CD4-positive, alpha-beta memory T cell (primary cell): ENCODE data around the gene CEP112. TPM values are rescaled to one million over a fixed set of nuclear protein-coding genes. Genes with fewer than 3 reads are reported as not detected.

Source experiments
- CTCF ChIA-PET: fragments of 350-600 bp; sonication (Branson Sonifier 250); formaldehyde crosslinking; loops from one replicate; lab custom pipeline; 2021; ENCODE audit warnings: inconsistent platforms; ENCODE audit not compliant: partially characterized antibody; lab: Charles Lee
- POLR2A ChIA-PET: fragments of 350-600 bp; sonication (Branson Sonifier 250); formaldehyde crosslinking; loops from one replicate; lab custom pipeline; 2021; ENCODE audit not compliant: partially characterized antibody; lab: Charles Lee
- DNase-seq, 5 donors: peaks; one replicate each; pipeline versions ENCODE4 v3.0.0 to v3.0.0-alpha.2; 2020 to 2022; ENCODE audit warnings: mixed read lengths in 1 of 5
- H3K27ac ChIP-seq: one replicate; pipeline ENCODE4 v1.7.0; 2013; ENCODE audit warnings: low read depth, low read length
- H3K27me3 ChIP-seq: 2 replicates; pipeline ENCODE4 v1.7.0; 2013; ENCODE audit warnings: mild to moderate bottlenecking, low read length, moderate library complexity; ENCODE audit not compliant: insufficient read depth
- H3K36me3 ChIP-seq: 2 replicates; pipeline ENCODE4 v1.7.0; 2013; ENCODE audit warnings: mild to moderate bottlenecking, low read length, moderate library complexity; ENCODE audit not compliant: insufficient read depth
- H3K4me1 ChIP-seq: 2 replicates; pipeline ENCODE4 v1.7.0; 2013; ENCODE audit warnings: mild to moderate bottlenecking, low read length, moderate library complexity; ENCODE audit not compliant: insufficient read depth
- H3K4me3 ChIP-seq, 2 donors: one replicate each; pipeline ENCODE4 v1.7.0; 2013; ENCODE audit warnings: low read length in 2 of 2, mild to moderate bottlenecking in 1 of 2
- H3K9me3 ChIP-seq, 2 donors: one replicate each; pipeline ENCODE4 v1.7.0; 2013; ENCODE audit warnings: low read length in 2 of 2, control low read depth in 1 of 2; ENCODE audit not compliant: control insufficient read depth in 1 of 2
- H3K27ac Mint-ChIP-seq, 7 donors: one replicate each; pipeline ENCODE4 v1.8.0; 2020 to 2021; ENCODE audit warnings: mixed read lengths in 7 of 7, mild to moderate bottlenecking in 6 of 7, inconsistent platforms in 3 of 7, moderate library complexity in 3 of 7
- H3K27me3 Mint-ChIP-seq, 2 donors: one replicate each; pipeline ENCODE4 v1.8.0; 2020 to 2021; ENCODE audit warnings: mixed read lengths in 2 of 2
- H3K36me3 Mint-ChIP-seq, 2 donors: one replicate each; pipeline ENCODE4 v1.8.0; 2020 to 2021; ENCODE audit warnings: mixed read lengths in 2 of 2, inconsistent platforms in 1 of 2, mild to moderate bottlenecking in 1 of 2
- H3K4me1 Mint-ChIP-seq, 4 donors: one replicate each; pipeline ENCODE4 v1.8.0; 2020 to 2021; ENCODE audit warnings: mixed read lengths in 4 of 4, mild to moderate bottlenecking in 1 of 4
- H3K4me3 Mint-ChIP-seq, 8 donors: one replicate each; pipeline ENCODE4 v1.8.0; 2020 to 2021; ENCODE audit warnings: mixed read lengths in 8 of 8, mild to moderate bottlenecking in 7 of 8, moderate library complexity in 6 of 8, inconsistent platforms in 3 of 8
- H3K9me3 Mint-ChIP-seq, 8 donors: one replicate each; pipeline ENCODE4 v1.8.0; 2020 to 2021; ENCODE audit warnings: mixed read lengths in 8 of 8, mild to moderate bottlenecking in 5 of 8, inconsistent platforms in 3 of 8, moderate library complexity in 1 of 8
- intact Hi-C: fragments of 100-400 bp; cut with micrococcal nuclease; formaldehyde crosslinking; loops from one replicate; pipeline ENCODE4 v1.15.1; 2023
- polyA plus RNA-seq, 2 donors: library from polyadenylated mRNA; unstranded; fragments of 300-500 nt; fragmentation: Illumina TruSeq; gene quantifications; one replicate each; pipeline ENCODE4 v1.2.3, GENCODE V29; 2021
- total RNA-seq, 2 experiments: library from RNA; stranded (reverse); gene quantifications; one replicate each; pipeline ENCODE4 v1.2.3, GENCODE V29; 2021

Gene CEP112
- total and polyA plus RNA-seq, 4 experiments from 2014 or later, result 0.34 to 3.9 (median 1.4) TPM

DNA sequence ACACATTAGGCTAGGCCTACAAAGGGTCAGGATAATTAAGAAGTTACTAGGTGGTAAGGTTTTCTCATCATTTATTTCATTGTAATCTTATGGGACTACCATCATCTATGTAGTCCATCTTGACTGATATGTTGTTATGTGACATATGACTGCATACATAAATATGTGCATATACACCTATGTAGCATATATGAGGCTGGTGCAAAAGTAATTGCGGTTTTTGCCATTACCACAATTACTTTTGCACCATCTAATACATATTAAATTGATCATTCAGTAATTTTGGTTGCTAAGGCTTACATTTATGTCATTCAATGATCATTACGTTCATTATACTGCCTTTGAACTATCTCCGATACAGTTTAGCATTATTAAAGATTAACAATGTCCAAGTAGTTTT is 462.7 kb downstream of the CEP112 start:
- Mint-ChIP-seq H3K4me1 (peaks cover 3 to 12% (median 10%) of the 10 kb centered on the region in 4 donors), H3K27ac (no peak overlapping the region), H3K9me3 (peaks cover 0 to 3% (median 0%) of the 10 kb centered on the region in 8 donors), H3K4me3 (no peak overlapping the region), H3K27me3 (no peaks in the 10 kb centered on the region), H3K36me3 (no peaks in the 10 kb centered on the region)
- H3K9me3 ChIP-seq, result no peaks in the 10 kb centered on the region
- no peak overlapping the region for H3K27ac ChIP-seq
- no peak for DNase-seq
- no peak overlapping the region for H3K4me3 ChIP-seq
- no peaks in the 10 kb centered on the region for H3K36me3 ChIP-seq
- intact Hi-C loops, result no loop called here
- H3K27me3 ChIP-seq, result no peaks in the 10 kb centered on the region
- no peaks in the 10 kb centered on the region for H3K4me1 ChIP-seq
- ChIA-PET POLR2A (no interaction called here), CTCF (no interaction called here)

DNA sequence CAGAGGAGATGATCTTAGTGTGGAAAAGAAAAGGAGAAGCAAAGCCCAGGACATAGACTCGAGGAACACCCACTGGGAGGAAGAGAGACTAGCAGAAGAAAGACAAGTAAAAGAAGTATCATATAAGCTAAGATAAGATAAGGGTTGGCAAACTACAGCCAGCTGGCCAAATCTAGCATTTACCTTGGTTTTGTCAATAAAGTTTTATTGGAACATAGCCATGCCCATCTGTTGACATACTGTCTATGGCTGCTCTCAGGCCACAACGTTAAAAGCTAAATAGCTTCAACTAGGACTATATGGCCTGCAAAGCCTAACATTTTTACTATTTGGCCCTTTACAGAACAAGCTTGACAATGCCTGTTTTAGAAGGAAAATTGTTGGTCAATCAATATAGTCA is 464.1 kb downstream of the CEP112 start:
- no peak overlapping the region for H3K4me3 ChIP-seq
- Mint-ChIP-seq H3K27ac (no peak overlapping the region), H3K36me3 (no peaks in the 10 kb centered on the region), H3K9me3 (peaks cover 0 to 3% (median 0%) of the 10 kb centered on the region in 8 donors), H3K4me3 (no peak overlapping the region), H3K27me3 (no peaks in the 10 kb centered on the region), H3K4me1 (peaks cover 3 to 8% (median 4%) of the 10 kb centered on the region in 4 donors)
- intact Hi-C loops, result no loop called here
- H3K36me3 ChIP-seq, result no peaks in the 10 kb centered on the region
- DNase-seq, result no peak
- ChIA-PET CTCF (no interaction called here), POLR2A (no interaction called here)
- no peaks in the 10 kb centered on the region for H3K4me1 ChIP-seq
- no peak overlapping the region for H3K27ac ChIP-seq
- no peaks in the 10 kb centered on the region for H3K9me3 ChIP-seq
- H3K27me3 ChIP-seq, result no peaks in the 10 kb centered on the region

DNA sequence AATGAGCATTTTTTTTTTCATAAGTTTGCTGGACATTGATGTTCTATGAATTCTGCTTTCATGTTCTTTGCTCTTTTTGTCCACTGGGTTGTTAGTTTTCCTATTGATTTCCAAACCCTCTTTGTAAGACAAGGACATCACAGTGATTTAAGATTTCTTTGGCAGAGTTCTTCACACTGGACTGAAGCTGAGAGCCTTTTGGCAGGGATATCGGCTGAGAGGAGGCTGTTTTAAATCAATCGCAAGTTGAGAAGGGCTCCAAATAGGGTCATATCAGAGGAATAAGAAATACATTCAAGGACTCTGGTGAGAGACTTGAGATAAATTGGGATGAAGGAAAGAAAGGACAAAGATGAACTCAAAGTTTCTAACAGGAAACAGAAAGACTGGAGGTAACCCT is 464.7 kb downstream of the CEP112 start:
- Histone ChIP-seq H3K4me1 (no peaks in the 10 kb centered on the region), H3K36me3 (no peaks in the 10 kb centered on the region), H3K27me3 (no peaks in the 10 kb centered on the region), H3K9me3 (no peaks in the 10 kb centered on the region), H3K4me3 (no peak overlapping the region), H3K27ac (no peak overlapping the region)
- CTCF ChIA-PET, result no interaction called here
- Mint-ChIP-seq H3K27me3 (no peaks in the 10 kb centered on the region), H3K9me3 (peaks cover 0 to 3% (median 0%) of the 10 kb centered on the region in 8 donors), H3K27ac (no peak overlapping the region), H3K36me3 (no peaks in the 10 kb centered on the region), H3K4me1 (peaks cover 0 to 4% (median 0%) of the 10 kb centered on the region in 4 donors), H3K4me3 (no peak overlapping the region)
- intact Hi-C loops, result no loop called here
- no peak for DNase-seq
- POLR2A ChIA-PET, result no interaction called here

DNA sequence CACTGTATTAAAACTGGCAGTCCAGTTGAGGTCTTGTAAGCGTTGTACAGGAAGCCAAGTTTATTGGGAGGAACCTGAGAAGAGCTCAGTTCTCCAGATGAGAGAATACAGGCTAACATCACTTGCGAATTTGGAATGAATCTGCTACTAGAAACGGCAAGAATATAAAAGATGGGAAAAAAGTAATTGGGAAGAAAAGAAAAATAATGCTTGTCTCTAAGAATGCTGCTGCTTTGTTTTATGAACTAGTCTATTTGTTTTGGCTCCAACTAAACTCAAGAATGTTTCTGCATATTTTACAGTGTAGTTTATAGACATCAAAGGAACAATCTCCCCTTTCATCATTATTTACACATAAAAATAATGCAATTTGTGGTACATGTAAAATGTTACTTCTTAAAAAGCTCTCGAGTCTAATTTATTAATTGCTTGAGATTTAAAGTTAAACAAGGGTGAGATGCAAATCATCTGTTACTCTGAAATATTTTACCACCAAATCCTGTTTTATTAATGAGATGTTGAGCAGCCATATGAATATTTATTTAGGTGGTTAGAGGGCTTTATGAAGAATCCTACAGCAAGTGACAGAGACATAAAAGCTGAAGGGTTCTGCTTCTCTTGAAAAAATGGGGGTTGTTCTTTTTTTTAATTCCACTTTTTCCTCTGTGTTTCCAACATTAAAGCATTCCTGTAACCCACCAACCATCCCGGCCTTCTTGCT is 468.3 kb downstream of the CEP112 start:
- intact Hi-C loops, result no loop called here
- no peak overlapping the region for H3K4me3 ChIP-seq
- Mint-ChIP-seq H3K36me3 (no peaks in the 10 kb centered on the region), H3K4me1 (peaks cover 0 to 2% (median 0%) of the 10 kb centered on the region in 4 donors), H3K27me3 (peaks cover 1% of the 10 kb centered on the region in 2 donors), H3K4me3 (no peak overlapping the region), H3K27ac (no peak overlapping the region), H3K9me3 (peaks cover 0 to 2% (median 0%) of the 10 kb centered on the region in 8 donors)
- ChIA-PET CTCF (no interaction called here), POLR2A (no interaction called here)
- H3K27ac ChIP-seq, result no peak overlapping the region
- no peak for DNase-seq
- no peaks in the 10 kb centered on the region for H3K9me3 ChIP-seq
- H3K4me1 ChIP-seq, result no peaks in the 10 kb centered on the region
- H3K27me3 ChIP-seq, result no peaks in the 10 kb centered on the region
- H3K36me3 ChIP-seq, result no peaks in the 10 kb centered on the region

DNA sequence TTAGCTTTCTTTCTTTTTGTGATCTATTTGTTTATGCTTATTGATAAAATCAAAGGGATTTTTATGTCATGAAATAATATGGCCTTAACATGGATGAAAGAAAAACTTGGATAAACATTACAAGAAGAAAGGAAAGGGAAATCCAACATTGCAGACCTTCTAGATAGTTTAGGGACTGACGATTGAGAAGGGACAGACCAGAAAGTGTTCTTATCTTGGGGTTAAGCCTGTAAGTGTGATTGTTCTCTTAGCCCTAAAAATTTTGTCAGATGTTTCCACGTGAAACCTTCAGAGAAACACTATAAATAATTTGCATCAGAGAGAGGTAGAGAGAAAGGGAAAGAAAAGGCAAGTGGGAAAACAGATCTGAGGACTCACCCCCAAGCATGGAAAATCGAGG is 473.3 kb downstream of the CEP112 start:
- Histone ChIP-seq H3K27ac (no peak overlapping the region), H3K4me1 (no peaks in the 10 kb centered on the region), H3K9me3 (no peaks in the 10 kb centered on the region), H3K27me3 (no peaks in the 10 kb centered on the region), H3K4me3 (no peak overlapping the region), H3K36me3 (no peaks in the 10 kb centered on the region)
- Mint-ChIP-seq H3K4me1 (peaks cover 0 to 4% (median 1%) of the 10 kb centered on the region in 4 donors), H3K36me3 (no peaks in the 10 kb centered on the region), H3K27me3 (peaks cover 1 to 5% of the 10 kb centered on the region in 2 donors), H3K4me3 (no peak overlapping the region), H3K27ac (no peak overlapping the region), H3K9me3 (no peaks in the 10 kb centered on the region)
- intact Hi-C loops, result no loop called here
- no peak for DNase-seq
- ChIA-PET CTCF (no interaction called here), POLR2A (no interaction called here)

DNA sequence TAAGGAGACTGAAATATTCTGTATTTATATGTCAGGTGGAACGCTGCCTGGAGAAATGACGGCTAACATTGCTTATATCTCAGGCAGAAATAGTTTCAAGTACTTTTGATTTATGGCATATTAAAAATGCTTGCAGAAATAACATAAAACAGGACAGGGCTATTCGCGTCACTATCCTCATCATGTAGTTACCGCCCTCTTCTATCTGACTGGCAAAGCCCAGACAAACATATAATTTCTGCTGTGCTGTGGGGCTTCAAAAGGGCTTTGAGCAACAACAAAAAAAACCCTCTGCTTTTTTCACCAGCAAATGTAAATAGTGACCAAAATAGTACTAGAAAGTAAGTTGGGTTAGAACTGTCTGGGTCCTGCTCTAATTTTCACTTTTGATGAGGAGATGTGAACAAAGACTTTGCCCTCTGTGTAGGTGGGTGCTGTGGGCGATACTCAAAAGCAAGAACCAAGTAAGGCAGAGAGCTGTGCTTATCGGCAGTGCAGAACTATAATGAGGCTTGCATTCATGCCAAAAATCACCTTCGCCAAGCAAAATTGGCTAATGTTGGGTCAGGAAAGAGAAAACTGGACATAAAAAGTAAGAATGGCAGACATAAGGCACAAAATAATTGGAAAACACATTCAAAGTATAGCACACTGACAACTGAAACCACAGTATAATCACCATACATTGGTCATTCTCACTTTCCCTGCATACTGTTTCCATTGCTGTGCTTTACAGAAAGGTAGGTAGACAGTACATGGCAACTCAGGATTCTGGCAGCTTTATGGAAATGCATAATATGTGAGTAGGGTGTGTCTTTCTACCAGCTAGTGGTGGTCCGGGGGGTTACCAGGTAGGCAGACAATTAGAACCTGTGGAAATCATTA is 479.3 kb downstream of the CEP112 start:
- peaks cover 0 to 3% of the 10 kb centered on the region in 2 donors for H3K27me3 Mint-ChIP-seq
- Histone ChIP-seq H3K27me3 (no peaks in the 10 kb centered on the region), H3K4me1 (peaks cover 14% of the 10 kb centered on the region), H3K27ac (no peak overlapping the region), H3K4me3 (no peak overlapping the region), H3K9me3 (no peaks in the 10 kb centered on the region), H3K36me3 (no peaks in the 10 kb centered on the region)
- H3K9me3 Mint-ChIP-seq, result no peaks in the 10 kb centered on the region
- ChIA-PET CTCF (no interaction called here), POLR2A (no interaction called here)
- intact Hi-C loops, result no loop called here
- no peaks in the 10 kb centered on the region for H3K36me3 Mint-ChIP-seq
- H3K4me3 Mint-ChIP-seq, result peak overlapping the region in 3 of 8 donors; percentile 18 to 83 (median 78)
- DNase-seq, result no peak
- peaks cover 9 to 21% (median 12%) of the 10 kb centered on the region in 4 donors for H3K4me1 Mint-ChIP-seq
- no peak overlapping the region for H3K27ac Mint-ChIP-seq

DNA sequence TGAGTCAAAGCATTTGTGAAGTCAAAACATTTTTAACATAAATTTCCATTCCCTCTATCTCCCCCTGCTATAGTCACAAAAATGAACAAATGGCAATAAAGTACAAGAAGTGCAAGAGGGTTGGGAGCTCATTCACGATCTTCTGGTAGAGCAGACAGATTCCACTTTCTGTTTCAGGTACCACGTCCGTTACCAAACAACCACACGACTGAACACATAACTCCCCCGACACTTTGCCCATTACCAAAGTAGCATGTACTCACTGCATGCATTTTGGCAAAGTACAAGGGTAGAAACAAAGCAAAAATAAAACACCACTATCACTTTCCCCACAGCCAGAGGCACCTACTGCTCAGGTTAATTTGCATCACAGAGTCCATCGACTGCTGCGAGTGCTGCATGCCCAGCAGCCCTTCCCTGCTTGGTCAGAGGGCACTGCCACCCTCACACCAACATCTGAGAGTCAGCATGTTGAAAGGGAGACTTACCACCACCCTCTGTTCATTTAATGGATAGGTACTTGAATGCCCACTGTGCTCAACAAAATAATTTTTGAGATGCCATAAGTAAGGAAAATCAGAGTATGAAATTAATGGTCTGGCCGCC is 480.2 kb downstream of the CEP112 start:
- no peak overlapping the region for H3K27ac Mint-ChIP-seq
- intact Hi-C loops, result no loop called here

More for the DNA sequence above, 480.2 kb downstream of the CEP112 start:
- H3K4me1 Mint-ChIP-seq, result peaks cover 9 to 21% (median 12%) of the 10 kb centered on the region in 4 donors
- peak overlapping the region; percentile 72 to 83 (median 80) for H3K4me3 Mint-ChIP-seq
- Histone ChIP-seq H3K27me3 (no peaks in the 10 kb centered on the region), H3K9me3 (no peaks in the 10 kb centered on the region), H3K4me1 (peaks cover 14% of the 10 kb centered on the region), H3K4me3 (peak overlapping the region in 1 of 2 donors; percentile 40), H3K27ac (no peak overlapping the region), H3K36me3 (no peaks in the 10 kb centered on the region)
- CTCF ChIA-PET, result no interaction called here
- DNase-seq, result peak in 3 of 5 donors; percentile 2 to 12 (median 8)
- H3K27me3 Mint-ChIP-seq, result peaks cover 0 to 3% of the 10 kb centered on the region in 2 donors
- POLR2A ChIA-PET, result no interaction called here
- H3K36me3 Mint-ChIP-seq, result no peaks in the 10 kb centered on the region
- no peaks in the 10 kb centered on the region for H3K9me3 Mint-ChIP-seq
